A549 (cell line): ENCODE measurements around the gene TBX15. TPM values are rescaled to one million over a fixed set of nuclear protein-coding genes. Genes with fewer than 3 reads are reported as not detected.

Source experiments
- ATAC-seq, 2 experiments: fragments of 200-7000 bp in 1 of 2; fragments of >200 bp in 1 of 2; cut with Nextera tagmentation in 1 of 2; cut with Tn5 transposase in 1 of 2; 3 replicates each; pipeline versions ENCODE4 v1.8.0 to v1.9.1; 2018 to 2020; ENCODE audit warnings: mild to moderate bottlenecking in 1 of 2, moderate library complexity in 1 of 2
- CTCF ChIA-PET: fragments of 300-600 bp; sonication (Branson Sonifier 250); formaldehyde crosslinking; extraction: SDS; loops from one replicate; lab custom pipeline; 2021; ENCODE audit warnings: antibody characterized with exemption, inconsistent platforms; lab: Yijun Ruan, JAX
- POLR2A ChIA-PET: fragments of 350-600 bp; formaldehyde crosslinking; extraction: SDS; loops from one replicate; lab custom pipeline; 2021; ENCODE audit warnings: antibody characterized with exemption, inconsistent platforms; lab: Yijun Ruan, JAX
- DNase-seq, 2 experiments: peaks; one replicate each; pipeline versions ENCODE4 v3.0.0 to v3.0.0-alpha.2; 2011 to 2016; ENCODE audit warnings: low read depth in 1 of 2, low spot score in 1 of 2
- FAIRE-seq: peaks from 2 replicates; lab custom pipeline; 2011; peaks lifted over from hg19 to GRCh38; lab: Jason Lieb, UNC
- H3K27ac ChIP-seq, 2 experiments: fragments of >200 bp; sonication (Bioruptor Twin); formaldehyde crosslinking; 3 replicates each; pipeline ENCODE4 v1.5.1; 2016 to 2017
- H3K4me1 ChIP-seq: fragments of >200 bp; sonication (Bioruptor Twin); formaldehyde crosslinking; 3 replicates; pipeline ENCODE4 v1.6.1; 2016
- H3K4me2 ChIP-seq: fragments of >200 bp; sonication (Bioruptor Twin); formaldehyde crosslinking; 3 replicates; pipeline ENCODE4 v1.6.1; 2016
- H3K4me3 ChIP-seq: fragments of >200 bp; sonication (Bioruptor Twin); formaldehyde crosslinking; 3 replicates; pipeline ENCODE4 v1.5.1; 2016
- H3K9me3 ChIP-seq: fragments of >200 bp; sonication (Bioruptor Twin); formaldehyde crosslinking; 3 replicates; pipeline ENCODE4 v1.6.1; 2016
- ATOH8 ChIP-seq: fragments of 250-450 bp; sonication (Bioruptor Pico); IDR thresholded peaks from 2 replicates; pipeline ENCODE4 v1.5.0; 2020; ENCODE audit warnings: low read depth, mild to moderate bottlenecking, moderate library complexity
- BCL3 ChIP-seq: fragments of >200 bp; sonication (Bioruptor Twin); formaldehyde crosslinking; IDR thresholded peaks from 3 replicates; pipeline ENCODE4 v1.6.1; 2016
- BHLHE40 ChIP-seq: IDR thresholded peaks from 2 replicates; pipeline ENCODE4 v1.6.1; 2012; ENCODE audit warnings: low read depth, low read length, inconsistent platforms
- CBX2 ChIP-seq: fragments of 200-600 bp; sonication (generic); IDR thresholded peaks from 2 replicates; pipeline ENCODE4 v1.6.1; 2016; ENCODE audit warnings: low read depth, mild to moderate bottlenecking, borderline replicate concordance
- CHD4 ChIP-seq: fragments of 200-600 bp; sonication (generic); IDR thresholded peaks from 2 replicates; pipeline ENCODE4 v1.6.1; 2016; ENCODE audit warnings: antibody characterized with exemption, mild to moderate bottlenecking, borderline replicate concordance
- CTCF ChIP-seq: fragments of >200 bp; sonication (Bioruptor Twin); formaldehyde crosslinking; IDR thresholded peaks from 3 replicates; pipeline ENCODE4 v1.5.1; 2016
- E2F6 ChIP-seq: IDR thresholded peaks from 2 replicates; pipeline ENCODE4 v1.6.1; 2012; ENCODE audit warnings: low read depth, borderline replicate concordance
- FOSB ChIP-seq: fragments of 250-450 bp; sonication (Bioruptor Pico); IDR thresholded peaks from 2 replicates; pipeline ENCODE4 v1.5.0; 2020; ENCODE audit warnings: mild to moderate bottlenecking, moderate library complexity
- FOSL2 ChIP-seq, 2 experiments: fragments of 450-650 bp in 1 of 2; fragments of >200 bp in 1 of 2; sonication (Bioruptor Twin) in 1 of 2; formaldehyde crosslinking; IDR thresholded peaks; 2 replicates each; pipeline versions ENCODE4 v1.5.0 to v1.6.1; 2016 to 2020; ENCODE audit warnings: mild to moderate bottlenecking in 1 of 2, moderate library complexity in 1 of 2
- FOXS1 ChIP-seq: fragments of 250-450 bp; sonication (Bioruptor Pico); IDR thresholded peaks from 2 replicates; pipeline ENCODE4 v1.5.0; 2020; ENCODE audit warnings: mild to moderate bottlenecking, moderate library complexity
- HES2 ChIP-seq: fragments of >200 bp; sonication (Bioruptor Twin); formaldehyde crosslinking; IDR thresholded peaks from 2 replicates; pipeline ENCODE4 v1.6.1; 2016
- HMGXB4 ChIP-seq: fragments of 250-450 bp; sonication (Bioruptor Pico); IDR thresholded peaks from 2 replicates; pipeline ENCODE4 v1.5.0; 2021; ENCODE audit warnings: mild to moderate bottlenecking, moderate library complexity, borderline replicate concordance
- KDM1A ChIP-seq: fragments of 200-600 bp; sonication (generic); IDR thresholded peaks from 2 replicates; pipeline ENCODE4 v1.6.1; 2016; ENCODE audit warnings: low read depth, mild to moderate bottlenecking
- KDM5A ChIP-seq: fragments of 200-600 bp; sonication (generic); IDR thresholded peaks from 2 replicates; pipeline ENCODE4 v1.6.1; 2016; ENCODE audit warnings: antibody characterized with exemption, mild to moderate bottlenecking
- MAFK ChIP-seq: fragments of 450-650 bp; IDR thresholded peaks from 2 replicates; pipeline ENCODE4 v1.6.1; 2014; ENCODE audit not compliant: partially characterized antibody
- MYC ChIP-seq: IDR thresholded peaks from 2 replicates; pipeline ENCODE4 v1.6.1; 2012; ENCODE audit warnings: mild to moderate bottlenecking, inconsistent platforms, low read length, improper control_type of control experiment, borderline replicate concordance
- NFE2L2 ChIP-seq: fragments of 150-350 bp; conservative IDR thresholded peaks from 2 replicates; pipeline ENCODE4 v1.6.1; 2014; ENCODE audit warnings: low read length
- RAD21 ChIP-seq, 2 experiments: fragments of >200 bp in 1 of 2; sonication (Bioruptor Twin) in 1 of 2; formaldehyde crosslinking in 1 of 2; IDR thresholded peaks in 1 of 2; conservative IDR thresholded peaks in 1 of 2; 2 replicates in 1 of 2; 3 replicates in 1 of 2; pipeline ENCODE4 v1.6.1; 2012 to 2018; ENCODE audit warnings: inconsistent platforms in 1 of 2
- RCOR1 ChIP-seq: fragments of 150-350 bp; IDR thresholded peaks from 2 replicates; pipeline ENCODE4 v1.6.1; 2014; ENCODE audit warnings: antibody characterized with exemption, low read length, low read depth
- RFX5 ChIP-seq: fragments of 450-650 bp; IDR thresholded peaks from 2 replicates; pipeline ENCODE4 v1.7.1; 2014; ENCODE audit warnings: antibody characterized with exemption, mild to moderate bottlenecking, moderate library complexity
- ZNF302 ChIP-seq: fragments of 250-450 bp; sonication (Bioruptor Pico); IDR thresholded peaks from 2 replicates; pipeline ENCODE4 v1.9.0; 2021; ENCODE audit warnings: inconsistent platforms, mild to moderate bottlenecking, moderate library complexity
- ZSCAN20 ChIP-seq: fragments of 250-450 bp; sonication (Bioruptor Pico); IDR thresholded peaks from 2 replicates; pipeline ENCODE4 v1.8.0; 2022; ENCODE audit warnings: mild to moderate bottlenecking, moderate library complexity
- WGBS: methylation state at CpG from one replicate; pipeline ENCODE4 v1.1.6; 2017; ENCODE audit errors: missing lambda C conversion rate; 5-methylcytosine and 5-hydroxymethylcytosine counted together
- polyA plus RNA-seq, 4 experiments: library from polyadenylated mRNA; depleted of rRNA in 3 of 4; stranded (reverse); fragments of >200 nt; fragmentation: RNase III in 1 of 4; extraction: RNeasy Plus Mini Kit Qiagen cat#74134 plus additional on column Dnase treatment in 1 of 4; gene quantifications; 2 replicates in 3 of 4; 3 replicates in 1 of 4; pipeline ENCODE4 v1.2.3, GENCODE V29; 2011 to 2017

The TBX15 gene
- polyA plus RNA-seq, 2 of the 4 experiments (the other 2 are of a cell fraction) = 0.04 TPM; not detected in 1

GRCh38 chr1:118983558-118984041, 4.5 kb downstream of the TBX15 start:
- Histone ChIP-seq H3K4me1 (no peaks in the 10 kb centered on the region), H3K9me3 (no peaks in the 10 kb centered on the region), H3K4me3 (no peak overlapping the region), H3K27ac (no peak overlapping the region), H3K4me2 (no peak overlapping the region)
- FAIRE-seq (no peak), ATAC-seq (no peak), DNase-seq (no peak)
- CTCF ChIA-PET = no interaction called here
- POLR2A ChIA-PET = no interaction called here
- TF ChIP-seq MAFK (no peak), HES2 (no peak), CHD4 (no peak), BCL3 (no peak), MYC (no peak), RAD21 (conservative IDR thresholded peaks at IDR 0.05 in 1 of 2, IDR thresholded peaks at IDR 0.05 in 1 of 2) (no peak), CTCF (no peak), E2F6 (no peak), FOSB (no peak), NFE2L2 (no peak), RFX5 (no peak), BHLHE40 (no peak), ZSCAN20 (CRISPR knock-in tag) (no peak), KDM5A (no peak)
- WGBS = 88% methylated on average over 18 of the region's 22 CpGs

GRCh38 chr1:118982821-118983557, 5.2 kb downstream of the TBX15 start:
- WGBS = 77% methylated on average over 25 of the region's 26 CpGs
- ChIA-PET CTCF (no interaction called here), POLR2A (no interaction called here)
- H3K27ac ChIP-seq = no peak overlapping the region
- ATAC-seq (no peak), DNase-seq (no peak), FAIRE-seq (no peak)
- no peaks in the 10 kb centered on the region for H3K4me1 ChIP-seq
- H3K4me2 ChIP-seq = no peak overlapping the region
- no peaks in the 10 kb centered on the region for H3K9me3 ChIP-seq
- TF ChIP-seq E2F6 = no peak
- TF ChIP-seq ZNF302 (CRISPR knock-in tag) = no peak
- TF ChIP-seq FOXS1 (CRISPR knock-in tag) = no peak
- H3K4me3 ChIP-seq = no peak overlapping the region

GRCh38 chr1:118982266-118982665, 5.9 kb downstream of the TBX15 start:
- Histone ChIP-seq H3K9me3 (no peaks in the 10 kb centered on the region), H3K4me2 (no peak overlapping the region), H3K27ac (no peak overlapping the region), H3K4me1 (no peaks in the 10 kb centered on the region), H3K4me3 (no peak overlapping the region)
- DNase-seq (no peak), ATAC-seq (no peak), FAIRE-seq (no peak)
- TF ChIP-seq ZSCAN20 (CRISPR knock-in tag) (no peak), RCOR1 (no peak), ATOH8 (CRISPR knock-in tag) (no peak), CBX2 (no peak), KDM1A (no peak), HMGXB4 (CRISPR knock-in tag) (no peak), FOSL2 (IDR thresholded peaks at IDR 0.05) (no peak), FOSL2 (CRISPR knock-in tag; IDR thresholded peaks at IDR 0.05) (no peak)
- ChIA-PET POLR2A (no interaction called here), CTCF (no interaction called here)
- 56% methylated on average over 6 of the region's 6 CpGs for WGBS
